ENCODE results near the gene CDKN1C. TPM values are rescaled to one million over a fixed set of nuclear protein-coding genes. Genes with fewer than 3 reads are reported as not detected.

Gene CDKN1C
- total RNA-seq, 2 donors from 2014 or later, result 17.1 to 25.0 TPM

GRCh38 chr11:2865922-2866577 is 19.5 kb downstream of the CDKN1C start:
- Histone ChIP-seq H3K27me3 (replicated peaks; ENCODE audit: insufficient read depth) (peaks cover 5% of the 10 kb centered on the region), H3K27ac (no peak overlapping the region), H3K36me3 (no peaks in the 10 kb centered on the region), H3K9me3 (no peaks in the 10 kb centered on the region), H3K4me3 (no peak overlapping the region), H3K4me1 (ENCODE audit: control insufficient read depth in 1 of 2, low read depth in 2 of 2) (peaks cover 0 to 17% of the 10 kb centered on the region in 2 donors)
- ATAC-seq (ENCODE audit: insufficient number of reproducible peaks, low FRiP score, low read depth) (no peak), DNase-seq (ENCODE audit: low spot score) (no peak)
- TF ChIP-seq, protein P1, sequence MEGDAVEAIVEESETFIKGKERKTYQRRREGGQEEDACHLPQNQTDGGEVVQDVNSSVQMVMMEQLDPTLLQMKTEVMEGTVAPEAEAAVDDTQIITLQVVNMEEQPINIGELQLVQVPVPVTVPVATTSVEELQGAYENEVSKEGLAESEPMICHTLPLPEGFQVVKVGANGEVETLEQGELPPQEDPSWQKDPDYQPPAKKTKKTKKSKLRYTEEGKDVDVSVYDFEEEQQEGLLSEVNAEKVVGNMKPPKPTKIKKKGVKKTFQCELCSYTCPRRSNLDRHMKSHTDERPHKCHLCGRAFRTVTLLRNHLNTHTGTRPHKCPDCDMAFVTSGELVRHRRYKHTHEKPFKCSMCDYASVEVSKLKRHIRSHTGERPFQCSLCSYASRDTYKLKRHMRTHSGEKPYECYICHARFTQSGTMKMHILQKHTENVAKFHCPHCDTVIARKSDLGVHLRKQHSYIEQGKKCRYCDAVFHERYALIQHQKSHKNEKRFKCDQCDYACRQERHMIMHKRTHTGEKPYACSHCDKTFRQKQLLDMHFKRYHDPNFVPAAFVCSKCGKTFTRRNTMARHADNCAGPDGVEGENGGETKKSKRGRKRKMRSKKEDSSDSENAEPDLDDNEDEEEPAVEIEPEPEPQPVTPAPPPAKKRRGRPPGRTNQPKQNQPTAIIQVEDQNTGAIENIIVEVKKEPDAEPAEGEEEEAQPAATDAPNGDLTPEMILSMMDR (IDR thresholded peaks at IDR 0.05), result no peak

DNA sequence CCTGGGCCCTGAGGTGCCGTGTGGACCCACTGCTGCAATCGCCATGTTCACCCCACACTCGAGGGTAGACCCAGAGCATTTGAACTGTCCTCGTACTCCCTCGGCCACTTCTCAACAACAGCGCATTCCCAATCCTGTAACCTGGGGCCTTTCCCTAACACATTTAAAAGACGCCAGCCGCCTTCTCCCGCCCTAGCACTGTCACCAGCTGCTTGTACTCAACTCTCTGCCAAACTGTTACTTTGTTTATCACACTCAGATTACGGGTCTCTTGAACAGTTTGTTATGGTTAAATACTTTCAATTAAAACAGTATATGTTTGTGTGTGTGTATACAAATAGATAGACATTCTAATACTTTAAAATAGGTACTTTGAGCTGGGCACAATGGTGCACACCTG is 20.7 kb downstream of the CDKN1C start:
- DNase-seq (ENCODE audit: low spot score), result no peak
- TF ChIP-seq, protein P1 (IDR thresholded peaks at IDR 0.05), result no peak
- H3K9me3 ChIP-seq, result no peaks in the 10 kb centered on the region
- peaks cover 5% of the 10 kb centered on the region for H3K27me3 ChIP-seq (replicated peaks; ENCODE audit: insufficient read depth)
- H3K36me3 ChIP-seq, result no peaks in the 10 kb centered on the region
- no peak overlapping the region for H3K4me3 ChIP-seq
- H3K27ac ChIP-seq, result no peak overlapping the region
- ATAC-seq (ENCODE audit: insufficient number of reproducible peaks, low FRiP score, low read depth), result no peak
- H3K4me1 ChIP-seq (ENCODE audit: control insufficient read depth in 1 of 2, low read depth in 2 of 2), result peaks cover 0 to 11% of the 10 kb centered on the region in 2 donors

GRCh38 chr11:2863276-2863618 is 22.3 kb downstream of the CDKN1C start:
- no peak for DNase-seq (ENCODE audit: low spot score)
- no peaks in the 10 kb centered on the region for H3K9me3 ChIP-seq
- no peak for ATAC-seq (ENCODE audit: insufficient number of reproducible peaks, low FRiP score, low read depth)
- H3K4me1 ChIP-seq (ENCODE audit: control insufficient read depth in 1 of 2, low read depth in 2 of 2), result peaks cover 0 to 11% of the 10 kb centered on the region in 2 donors
- H3K27ac ChIP-seq, result no peak overlapping the region
- no peaks in the 10 kb centered on the region for H3K27me3 ChIP-seq (replicated peaks; ENCODE audit: insufficient read depth)
- no peaks in the 10 kb centered on the region for H3K36me3 ChIP-seq
- peak overlapping the region; percentile 61 for H3K4me3 ChIP-seq
- TF ChIP-seq, protein P1 (IDR thresholded peaks at IDR 0.05), result no peak

DNA sequence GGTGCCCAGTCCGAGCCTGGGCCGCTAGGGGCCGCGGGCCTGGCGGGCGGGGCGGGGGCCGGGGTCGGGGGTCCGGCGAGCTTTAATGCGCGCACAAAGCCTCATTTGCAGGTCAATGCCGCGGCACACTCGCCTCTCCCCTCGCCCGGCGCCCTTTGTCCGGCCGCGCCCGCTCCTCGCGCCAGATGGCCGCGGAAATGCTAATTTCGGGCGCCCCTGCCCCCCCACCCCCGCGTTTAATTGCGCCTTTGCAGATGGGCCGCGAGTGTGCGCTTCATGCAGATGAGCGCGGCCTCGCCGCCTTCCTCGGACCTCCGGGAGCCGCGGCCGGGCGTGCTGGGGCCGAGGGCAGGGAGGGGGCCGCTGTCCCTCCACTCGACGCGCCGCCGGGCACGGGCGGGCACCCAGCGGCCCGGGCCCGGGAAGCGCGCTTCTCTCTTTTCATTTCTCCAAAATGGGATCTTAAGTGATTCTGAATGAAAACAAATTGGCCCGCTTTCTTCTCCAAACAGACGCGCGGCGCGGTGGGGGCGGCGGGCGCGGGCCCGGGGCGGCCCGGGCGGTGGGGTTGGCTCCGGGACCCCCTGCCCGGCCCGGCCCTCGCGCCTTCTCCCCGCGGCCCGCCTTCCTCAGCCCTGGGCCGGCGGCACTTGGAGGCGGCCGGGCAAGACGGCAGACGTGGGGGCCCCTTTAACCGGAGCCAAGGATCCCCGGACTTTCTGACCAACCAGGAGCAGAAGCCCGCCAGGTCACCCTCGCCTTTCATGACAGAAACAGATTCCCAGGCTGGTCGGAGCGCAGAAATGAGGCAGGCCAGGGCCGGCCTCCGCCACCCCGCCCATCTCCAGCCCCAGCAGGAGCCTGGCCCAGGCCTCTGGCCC is 22.9 kb downstream of the CDKN1C start:
- no peaks in the 10 kb centered on the region for H3K36me3 ChIP-seq
- DNase-seq (ENCODE audit: low spot score) (no peak), ATAC-seq (ENCODE audit: insufficient number of reproducible peaks, low FRiP score, low read depth) (no peak)

GRCh38 chr11:2860636-2861035 is 24.9 kb downstream of the CDKN1C start:
- ATAC-seq (ENCODE audit: insufficient number of reproducible peaks, low FRiP score, low read depth) (no peak), DNase-seq (ENCODE audit: low spot score) (no peak)
- H3K36me3 ChIP-seq, result no peaks in the 10 kb centered on the region
- peaks cover 0 to 11% of the 10 kb centered on the region in 2 donors for H3K4me1 ChIP-seq (ENCODE audit: control insufficient read depth in 1 of 2, low read depth in 2 of 2)
- no peak overlapping the region for H3K4me3 ChIP-seq
- no peak overlapping the region for H3K27ac ChIP-seq
- TF ChIP-seq, protein P1 (IDR thresholded peaks at IDR 0.05), result no peak
- H3K9me3 ChIP-seq, result no peaks in the 10 kb centered on the region
- H3K27me3 ChIP-seq (replicated peaks; ENCODE audit: insufficient read depth), result no peaks in the 10 kb centered on the region

More for the DNA sequence above, 22.9 kb downstream of the CDKN1C start:
- H3K27ac ChIP-seq, result no peak overlapping the region
- TF ChIP-seq, protein P1 (IDR thresholded peaks at IDR 0.05), result no peak
- H3K27me3 ChIP-seq (replicated peaks; ENCODE audit: insufficient read depth), result no peaks in the 10 kb centered on the region
- H3K9me3 ChIP-seq, result no peaks in the 10 kb centered on the region
- peaks cover 0 to 11% of the 10 kb centered on the region in 2 donors for H3K4me1 ChIP-seq (ENCODE audit: control insufficient read depth in 1 of 2, low read depth in 2 of 2)
- peak overlapping the region; percentile 61 for H3K4me3 ChIP-seq
